Uterus (tissue), 4 donors: ENCODE results near the gene CCDC8. TPM values are rescaled to one million over a fixed set of nuclear protein-coding genes. Genes with fewer than 3 reads are reported as not detected.

Experiments
- DNase-seq, 2 donors: peaks; one replicate each; pipeline ENCODE4 v3.0.0-alpha.2; 2019 to 2020
- H3K27ac ChIP-seq, 2 donors: fragments of 200-600 bp; sonication (generic); 1 replicate in 1 of 2; 2 replicates in 1 of 2; pipeline ENCODE4 v1.5.1; 2016 to 2018
- H3K27me3 ChIP-seq, 2 donors: fragments of 200-600 bp; sonication (generic); one replicate each; pipeline ENCODE4 v1.5.1; 2018 to 2019; ENCODE audit warnings: control low read depth in 1 of 2
- H3K36me3 ChIP-seq, 2 donors: fragments of 200-600 bp; sonication (generic); one replicate each; pipeline ENCODE4 v1.5.1; 2019; ENCODE audit warnings: control low read depth in 1 of 2
- H3K4me1 ChIP-seq, 2 donors: fragments of 200-600 bp; sonication (generic); one replicate each; pipeline ENCODE4 v1.5.1; 2018 to 2019; ENCODE audit warnings: control low read depth in 1 of 2
- H3K4me3 ChIP-seq, 2 donors: fragments of 200-600 bp; sonication (generic); 1 replicate in 1 of 2; 2 replicates in 1 of 2; pipeline ENCODE4 v1.5.1; 2018 to 2019; ENCODE audit warnings: mild to moderate bottlenecking in 1 of 2
- H3K9me3 ChIP-seq, 2 donors: fragments of 200-600 bp; sonication (generic); one replicate each; pipeline ENCODE4 v1.5.1; 2019; ENCODE audit warnings: control low read depth in 1 of 2
- POLR2A ChIP-seq, 2 donors: fragments of 450-650 bp; IDR thresholded peaks; one replicate each; pipeline ENCODE4 v1.6.1; 2016; ENCODE audit warnings: antibody characterized with exemption in 2 of 2, mild to moderate bottlenecking in 1 of 2, moderate library complexity in 1 of 2
- intact Hi-C: fragments of 100-400 bp; cut with DNase I; formaldehyde crosslinking; loops from one replicate; pipeline ENCODE4 v1.15.1; 2023; ENCODE audit warnings: low total_unique reads
- total RNA-seq, 4 donors: library from RNA; depleted of rRNA in 3 of 4; stranded (reverse); fragments of >200 nt in 3 of 4; gene quantifications; one replicate each; pipeline versions ENCODE4 v1.1.0 to v1.2.4, GENCODE V29; 2014 to 2023
- TF ChIP-seq, protein P1 (sequence below), 4 experiments: fragments of 200-600 bp in 2 of 4; fragments of 450-650 bp in 2 of 4; sonication (generic) in 2 of 4; IDR thresholded peaks; one replicate each; pipeline ENCODE4 v1.5.1; 2016 to 2019; ENCODE audit warnings: antibody characterized with exemption in 4 of 4, mild to moderate bottlenecking in 2 of 4, moderate library complexity in 1 of 4
- donor health status: DM: yes; HTN: yes; CAD: no.

Gene CCDC8
- total RNA-seq, 4 donors from 2014 or later = 7.2 to 89.1 (median 26.2) TPM

DNA sequence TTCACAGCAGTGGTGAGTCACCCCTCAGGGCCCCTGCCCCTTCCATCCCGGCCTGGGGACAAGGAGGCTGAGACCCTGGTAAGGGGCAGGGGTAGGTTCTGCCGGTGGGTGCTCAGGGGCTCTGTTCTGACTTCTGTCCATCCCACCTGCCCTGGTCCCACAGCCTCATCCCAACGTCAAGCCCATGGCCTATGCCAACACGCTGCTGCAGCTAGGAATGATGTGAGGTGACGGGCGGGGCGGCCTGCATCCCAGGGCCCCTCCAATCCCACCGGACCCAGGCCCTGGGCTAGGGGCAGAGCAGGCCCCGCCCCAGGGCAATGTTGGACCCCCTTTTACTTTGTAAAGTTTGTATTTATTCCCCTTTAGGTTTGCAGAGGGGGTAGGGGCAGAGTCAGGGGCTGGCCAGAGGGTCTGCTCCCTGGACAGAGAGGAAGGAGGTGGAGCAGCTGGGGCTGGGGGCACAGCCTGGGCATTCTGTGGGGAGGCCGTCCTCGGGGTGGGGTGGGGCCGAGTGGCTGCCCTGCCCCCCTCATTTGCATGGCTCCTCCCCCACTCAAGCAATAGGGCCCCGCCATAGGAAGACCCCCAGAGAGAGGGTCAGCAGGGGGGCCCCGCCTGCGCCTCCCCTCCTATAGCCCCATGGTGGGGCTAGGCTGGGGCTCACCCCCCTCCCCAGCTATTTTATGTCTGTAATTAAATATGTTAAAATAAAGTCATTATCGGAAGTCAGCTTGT, 23.1 kb downstream of the CCDC8 start:
- H3K4me3 ChIP-seq = no peak overlapping the region
- DNase-seq = no peak
- H3K9me3 ChIP-seq = no peaks in the 10 kb centered on the region
- intact Hi-C loops = no loop called here
- H3K4me1 ChIP-seq = no peaks in the 10 kb centered on the region
- H3K36me3 ChIP-seq = no peaks in the 10 kb centered on the region
- H3K27ac ChIP-seq = no peak overlapping the region
- no peak for TF ChIP-seq POLR2A (IDR thresholded peaks at IDR 0.05)
- TF ChIP-seq, protein P1, sequence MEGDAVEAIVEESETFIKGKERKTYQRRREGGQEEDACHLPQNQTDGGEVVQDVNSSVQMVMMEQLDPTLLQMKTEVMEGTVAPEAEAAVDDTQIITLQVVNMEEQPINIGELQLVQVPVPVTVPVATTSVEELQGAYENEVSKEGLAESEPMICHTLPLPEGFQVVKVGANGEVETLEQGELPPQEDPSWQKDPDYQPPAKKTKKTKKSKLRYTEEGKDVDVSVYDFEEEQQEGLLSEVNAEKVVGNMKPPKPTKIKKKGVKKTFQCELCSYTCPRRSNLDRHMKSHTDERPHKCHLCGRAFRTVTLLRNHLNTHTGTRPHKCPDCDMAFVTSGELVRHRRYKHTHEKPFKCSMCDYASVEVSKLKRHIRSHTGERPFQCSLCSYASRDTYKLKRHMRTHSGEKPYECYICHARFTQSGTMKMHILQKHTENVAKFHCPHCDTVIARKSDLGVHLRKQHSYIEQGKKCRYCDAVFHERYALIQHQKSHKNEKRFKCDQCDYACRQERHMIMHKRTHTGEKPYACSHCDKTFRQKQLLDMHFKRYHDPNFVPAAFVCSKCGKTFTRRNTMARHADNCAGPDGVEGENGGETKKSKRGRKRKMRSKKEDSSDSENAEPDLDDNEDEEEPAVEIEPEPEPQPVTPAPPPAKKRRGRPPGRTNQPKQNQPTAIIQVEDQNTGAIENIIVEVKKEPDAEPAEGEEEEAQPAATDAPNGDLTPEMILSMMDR (IDR thresholded peaks at IDR 0.05) = no peak
- no peaks in the 10 kb centered on the region for H3K27me3 ChIP-seq

DNA sequence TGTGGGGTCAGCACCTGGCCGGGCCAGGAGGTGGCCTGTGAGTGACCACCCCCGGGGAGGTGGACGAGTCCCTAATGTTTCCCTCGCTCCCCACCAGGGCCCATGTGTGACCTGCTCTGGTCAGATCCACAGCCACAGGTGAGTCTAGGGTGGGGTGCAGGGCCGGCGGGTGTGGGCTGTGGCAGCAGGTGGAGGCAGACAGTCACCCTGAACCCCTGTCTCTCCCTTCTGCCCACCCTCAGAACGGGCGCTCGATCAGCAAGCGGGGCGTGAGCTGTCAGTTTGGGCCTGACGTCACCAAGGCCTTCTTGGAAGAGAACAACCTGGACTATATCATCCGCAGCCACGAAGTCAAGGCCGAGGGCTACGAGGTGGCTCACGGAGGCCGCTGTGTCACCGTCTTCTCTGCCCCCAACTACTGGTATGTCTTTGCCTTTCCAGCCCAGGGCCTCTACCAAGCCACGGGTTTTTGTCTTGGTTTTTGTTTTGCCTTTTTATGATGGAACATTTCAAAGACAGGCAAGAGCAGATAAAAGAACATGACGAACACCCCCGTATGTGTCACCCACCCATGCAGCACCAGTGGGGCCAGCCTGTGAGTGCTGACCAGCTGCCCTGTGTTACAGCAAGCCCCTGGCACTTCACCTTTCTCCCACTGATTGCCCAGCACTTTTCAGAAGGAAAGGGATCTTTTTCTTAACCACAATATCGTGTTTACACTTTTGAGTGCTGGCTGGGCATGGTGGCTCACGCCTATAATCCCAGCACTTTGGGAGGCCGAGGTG, 24.9 kb downstream of the CCDC8 start:
- Histone ChIP-seq H3K4me1 (no peaks in the 10 kb centered on the region), H3K27me3 (no peaks in the 10 kb centered on the region), H3K4me3 (no peak overlapping the region), H3K9me3 (no peaks in the 10 kb centered on the region), H3K36me3 (no peaks in the 10 kb centered on the region), H3K27ac (no peak overlapping the region)
- no peak for DNase-seq
- intact Hi-C loops = no loop called here
- no peak for TF ChIP-seq POLR2A (IDR thresholded peaks at IDR 0.05)
- TF ChIP-seq, protein P1 (IDR thresholded peaks at IDR 0.05) = no peak

DNA sequence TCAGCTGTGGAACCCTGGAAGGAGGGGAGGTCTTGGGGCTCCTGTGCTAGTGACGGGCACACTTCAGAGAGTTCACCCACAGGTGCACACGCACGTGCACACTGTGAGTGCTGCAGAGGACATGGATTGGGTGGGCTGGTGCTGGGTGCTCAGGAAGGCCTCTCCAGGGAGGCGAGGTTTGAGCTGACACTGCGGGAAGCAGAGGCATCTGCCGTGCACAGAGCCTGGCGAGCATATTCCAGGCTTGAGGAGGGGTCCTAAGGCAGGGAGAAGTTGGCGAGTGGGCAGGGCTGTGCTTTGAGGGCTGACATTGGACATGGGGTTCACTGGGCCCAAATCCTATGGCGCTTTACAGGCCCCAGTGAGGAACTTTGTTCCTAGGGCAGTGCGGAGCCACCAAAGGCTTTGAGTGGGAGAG, 25.6 kb downstream of the CCDC8 start:
- H3K9me3 ChIP-seq = no peaks in the 10 kb centered on the region
- no peak for DNase-seq
- no peaks in the 10 kb centered on the region for H3K27me3 ChIP-seq
- H3K27ac ChIP-seq = no peak overlapping the region
- intact Hi-C loops = no loop called here
- no peaks in the 10 kb centered on the region for H3K36me3 ChIP-seq
- TF ChIP-seq POLR2A (IDR thresholded peaks at IDR 0.05) = no peak
- TF ChIP-seq, protein P1 (IDR thresholded peaks at IDR 0.05) = no peak
- H3K4me1 ChIP-seq = no peaks in the 10 kb centered on the region
- no peak overlapping the region for H3K4me3 ChIP-seq

DNA sequence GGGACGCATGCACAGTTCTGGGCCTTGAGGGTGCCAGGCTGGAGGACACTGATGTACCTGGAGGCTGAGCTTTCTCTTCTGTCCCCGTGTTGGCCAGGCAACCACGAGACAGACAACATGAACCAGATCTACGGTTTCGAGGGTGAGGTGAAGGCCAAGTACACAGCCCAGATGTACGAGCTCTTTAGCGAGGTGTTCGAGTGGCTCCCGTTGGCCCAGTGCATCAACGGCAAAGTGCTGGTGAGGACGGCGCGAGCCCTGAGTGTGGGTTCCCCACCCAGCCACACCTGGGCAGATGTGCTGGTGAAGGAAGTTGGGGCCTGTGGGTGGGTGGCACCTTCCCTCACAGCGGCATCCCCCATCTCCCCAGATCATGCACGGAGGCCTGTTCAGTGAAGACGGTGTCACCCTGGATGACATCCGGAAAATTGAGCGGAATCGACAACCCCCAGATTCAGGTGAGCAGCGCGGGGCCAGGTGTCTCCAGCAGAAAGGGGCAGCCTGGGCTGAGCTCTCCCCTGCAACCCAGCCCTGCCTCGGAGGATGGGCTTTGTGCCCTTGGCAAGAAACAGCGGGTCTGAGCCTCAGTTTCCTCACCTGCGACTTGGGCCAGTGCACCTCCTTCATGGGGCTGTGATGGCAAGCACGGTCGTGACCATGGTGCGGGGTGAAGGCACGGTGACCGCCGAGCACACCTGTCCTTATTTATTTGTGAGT, 26.2 kb downstream of the CCDC8 start:
- TF ChIP-seq, protein P1 (IDR thresholded peaks at IDR 0.05) = no peak
- no peak for TF ChIP-seq POLR2A (IDR thresholded peaks at IDR 0.05)
- no peaks in the 10 kb centered on the region for H3K27me3 ChIP-seq
- no peak overlapping the region for H3K4me3 ChIP-seq
- H3K36me3 ChIP-seq = no peaks in the 10 kb centered on the region
- H3K4me1 ChIP-seq = no peaks in the 10 kb centered on the region
- no peak overlapping the region for H3K27ac ChIP-seq
- no peaks in the 10 kb centered on the region for H3K9me3 ChIP-seq
- intact Hi-C loops = no loop called here
- DNase-seq = no peak
